ENCODE results near the gene ZHX3. TPM values are rescaled to one million over a fixed set of nuclear protein-coding genes. Genes with fewer than 3 reads are reported as not detected.

ZHX3 gene
- total and polyA plus RNA-seq, 2 donors from 2014 or later, result 24.7 to 153 TPM

- no peak overlapping the region for H3K27ac ChIP-seq (ENCODE audit: low read depth in 2 of 2, low read length in 2 of 2)
- no peak overlapping the region for H3K4me3 ChIP-seq (ENCODE audit: low read length in 3 of 3)
- intact Hi-C loops (cut with DNase I), result no loop called here
- peaks cover 0 to 28% (median 16%) of the 10 kb centered on the region in 3 donors for H3K36me3 ChIP-seq (ENCODE audit: control insufficient read depth in 2 of 3, insufficient read depth in 3 of 3, low read length in 3 of 3)
- peaks cover 0 to 8% (median 2%) of the 10 kb centered on the region in 3 donors for H3K9me3 ChIP-seq (ENCODE audit: control insufficient read depth in 2 of 3, insufficient read depth in 1 of 3, low read length in 3 of 3)
- DNase-seq, result no peak
- no peak overlapping the region for H3K9ac ChIP-seq (ENCODE audit: low read length in 3 of 3)
- H3K27me3 ChIP-seq (ENCODE audit: control insufficient read depth, insufficient read depth, low read length), result no peaks in the 10 kb centered on the region
- FAIRE-seq, result no peak
- no peaks in the 10 kb centered on the region for H3K4me1 ChIP-seq (ENCODE audit: control insufficient read depth in 2 of 3, insufficient read depth in 2 of 3, low read depth in 1 of 3, low read length in 3 of 3)
- no peak for TF ChIP-seq CTCF (IDR thresholded peaks at IDR 0.05; ENCODE audit: borderline replicate concordance, extremely low read depth, insufficient read depth)
These were observed 115.8 kb downstream of the ZHX3 start for GRCh38 chr20:41201760-41202159.

DNA sequence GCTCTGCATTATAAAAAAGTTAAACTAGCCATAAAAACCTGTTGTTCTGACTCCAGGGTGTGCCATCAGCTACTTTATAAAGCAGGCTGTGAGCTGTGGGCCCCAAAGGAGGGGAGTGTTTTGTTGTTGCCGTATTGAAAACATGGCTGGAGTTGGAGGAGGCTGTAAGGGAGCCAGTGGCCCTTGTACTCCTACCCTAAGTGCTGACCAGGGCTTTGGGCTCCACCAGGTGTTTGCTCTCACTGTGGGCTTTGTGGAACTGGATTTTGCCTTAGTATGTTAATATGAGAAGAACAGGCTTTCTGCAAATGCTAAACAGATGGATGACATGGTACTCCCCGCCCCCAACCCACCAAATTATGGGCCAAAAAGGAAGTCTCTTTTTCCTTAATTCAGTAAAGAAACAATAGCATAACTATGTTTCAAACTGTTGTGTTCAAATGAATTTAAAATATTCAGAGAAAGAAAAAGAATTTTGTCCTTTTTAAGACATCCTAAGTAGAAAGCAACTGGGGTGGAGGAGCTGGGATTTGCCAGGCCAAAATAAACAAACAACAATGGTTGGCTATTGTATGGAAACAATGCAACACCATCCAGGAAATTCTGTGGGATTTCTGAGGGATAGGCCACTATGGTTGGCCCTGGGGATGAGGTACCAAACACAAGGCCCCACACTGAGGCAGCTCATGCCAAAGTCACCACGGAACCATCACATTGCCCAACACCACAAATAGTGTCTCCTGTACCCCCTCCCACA is 116.9 kb downstream of the ZHX3 start:
- Histone ChIP-seq H3K9ac (ENCODE audit: low read length in 3 of 3) (no peak overlapping the region), H3K27ac (ENCODE audit: low read depth in 2 of 2, low read length in 2 of 2) (no peak overlapping the region)
- no peak for FAIRE-seq

DNA sequence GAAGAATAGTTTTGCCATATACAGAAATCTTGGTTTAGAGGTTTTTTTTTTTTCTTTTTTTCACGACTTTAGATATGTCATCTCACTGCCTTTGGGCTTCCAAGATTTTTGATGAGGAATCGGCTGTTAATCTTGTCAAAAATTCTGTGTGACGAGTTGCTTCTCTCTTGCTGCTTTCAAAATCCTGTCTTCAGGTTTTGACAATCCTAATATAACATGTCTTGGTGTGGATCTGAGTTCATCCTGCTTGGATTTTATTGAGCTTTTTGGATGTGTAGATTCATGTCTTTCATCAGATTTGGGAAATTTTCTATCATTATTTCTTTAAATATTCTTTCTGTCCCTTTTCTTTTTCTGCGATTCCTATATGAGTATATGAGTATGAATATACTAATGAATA is 119.1 kb downstream of the ZHX3 start:
- FAIRE-seq, result no peak
- H3K27ac ChIP-seq (ENCODE audit: low read depth in 2 of 2, low read length in 2 of 2), result no peak overlapping the region
- H3K9ac ChIP-seq (ENCODE audit: low read length in 3 of 3), result no peak overlapping the region
- DNase-seq, result no peak
- H3K4me1 ChIP-seq (ENCODE audit: control insufficient read depth in 2 of 3, insufficient read depth in 2 of 3, low read depth in 1 of 3, low read length in 3 of 3), result no peaks in the 10 kb centered on the region
- peaks cover 0 to 15% (median 13%) of the 10 kb centered on the region in 3 donors for H3K36me3 ChIP-seq (ENCODE audit: control insufficient read depth in 2 of 3, insufficient read depth in 3 of 3, low read length in 3 of 3)
- H3K4me3 ChIP-seq (ENCODE audit: low read length in 3 of 3), result no peak overlapping the region
- TF ChIP-seq CTCF (IDR thresholded peaks at IDR 0.05; ENCODE audit: borderline replicate concordance, extremely low read depth, insufficient read depth), result no peak
- intact Hi-C loops (cut with DNase I), result no loop called here
- H3K9me3 ChIP-seq (ENCODE audit: control insufficient read depth in 2 of 3, insufficient read depth in 1 of 3, low read length in 3 of 3), result peaks cover 0 to 8% (median 2%) of the 10 kb centered on the region in 3 donors
- H3K27me3 ChIP-seq (ENCODE audit: control insufficient read depth, insufficient read depth, low read length), result no peaks in the 10 kb centered on the region

More for the DNA sequence above, 116.9 kb downstream of the ZHX3 start:
- H3K4me1 ChIP-seq (ENCODE audit: control insufficient read depth in 2 of 3, insufficient read depth in 2 of 3, low read depth in 1 of 3, low read length in 3 of 3), result no peaks in the 10 kb centered on the region
- no peak for DNase-seq
- H3K36me3 ChIP-seq (ENCODE audit: control insufficient read depth in 2 of 3, insufficient read depth in 3 of 3, low read length in 3 of 3), result peaks cover 0 to 28% (median 16%) of the 10 kb centered on the region in 3 donors
- no peak overlapping the region for H3K4me3 ChIP-seq (ENCODE audit: low read length in 3 of 3)
- H3K27me3 ChIP-seq (ENCODE audit: control insufficient read depth, insufficient read depth, low read length), result no peaks in the 10 kb centered on the region
- intact Hi-C loops (cut with DNase I), result no loop called here
- no peak for TF ChIP-seq CTCF (IDR thresholded peaks at IDR 0.05; ENCODE audit: borderline replicate concordance, extremely low read depth, insufficient read depth)
- peaks cover 0 to 8% (median 2%) of the 10 kb centered on the region in 3 donors for H3K9me3 ChIP-seq (ENCODE audit: control insufficient read depth in 2 of 3, insufficient read depth in 1 of 3, low read length in 3 of 3)

Data from kidney (tissue), 14 donors.